Fibroblast of skin of left biceps (primary cell): ENCODE measurements around the gene LY6G6C.

ENCODE experiments used
- DNase-seq, 2 experiments: peaks; one replicate each; pipeline ENCODE4 v3.0.0-alpha.2; 2013; ENCODE audit warnings: low read depth in 2 of 2

The LY6G6C gene

GRCh38 chr6:31721351-31722020, at the start of gene LY6G6C:
Gene LY6G6C (minus strand): TSS chr6:31721746. CDS start chr6:31721679, 67 bp downstream.
- no peak for DNase-seq

GRCh38 chr6:31770860-31771259, 49.3 kb upstream of the LY6G6C start:
- DNase-seq, result no peak

GRCh38 chr6:31769684-31770371, 48.3 kb upstream of the LY6G6C start:
- DNase-seq, result no peak

GRCh38 chr6:31768363-31769257, 47.1 kb upstream of the LY6G6C start:
- DNase-seq, result no peak

DNA sequence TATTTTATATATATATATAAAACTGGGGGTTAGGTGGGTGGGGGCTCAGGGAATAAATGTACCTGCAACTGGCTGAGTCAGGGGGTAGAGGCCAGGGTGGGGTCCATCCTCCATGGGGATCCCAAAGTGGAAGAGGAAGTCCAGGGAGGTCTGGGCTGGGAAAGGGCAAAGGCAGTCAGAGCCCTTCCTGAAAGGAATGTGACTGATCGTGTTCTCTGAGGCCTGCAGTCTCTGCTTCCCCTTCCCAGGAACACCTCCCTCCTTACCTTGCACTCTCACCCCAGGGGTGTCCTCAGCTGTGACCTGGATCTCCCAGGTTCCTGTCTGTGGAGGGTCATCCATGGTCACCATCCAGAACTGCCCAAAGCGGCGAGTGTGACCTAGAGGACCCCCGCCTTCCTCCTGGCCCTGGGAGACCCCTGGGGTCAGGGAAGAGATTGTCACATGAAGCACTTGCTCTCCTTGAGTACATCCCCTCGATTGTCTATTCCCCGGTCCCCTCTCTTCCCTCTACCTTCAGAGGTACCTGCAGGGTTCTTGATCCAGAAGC, 45.6 kb upstream of the LY6G6C start:
- no peak for DNase-seq

GRCh38 chr6:31765910-31766794, 44.6 kb upstream of the LY6G6C start:
- no peak for DNase-seq

GRCh38 chr6:31765559-31765909, 44.0 kb upstream of the LY6G6C start:
- no peak for DNase-seq

GRCh38 chr6:31764198-31764597, 42.7 kb upstream of the LY6G6C start:
- DNase-seq, result no peak

GRCh38 chr6:31763619-31763940, 42.0 kb upstream of the LY6G6C start:
- peak in 1 of 2 experiments; percentile 17 for DNase-seq

GRCh38 chr6:31762878-31763618, 41.5 kb upstream of the LY6G6C start:
- no peak for DNase-seq

DNA sequence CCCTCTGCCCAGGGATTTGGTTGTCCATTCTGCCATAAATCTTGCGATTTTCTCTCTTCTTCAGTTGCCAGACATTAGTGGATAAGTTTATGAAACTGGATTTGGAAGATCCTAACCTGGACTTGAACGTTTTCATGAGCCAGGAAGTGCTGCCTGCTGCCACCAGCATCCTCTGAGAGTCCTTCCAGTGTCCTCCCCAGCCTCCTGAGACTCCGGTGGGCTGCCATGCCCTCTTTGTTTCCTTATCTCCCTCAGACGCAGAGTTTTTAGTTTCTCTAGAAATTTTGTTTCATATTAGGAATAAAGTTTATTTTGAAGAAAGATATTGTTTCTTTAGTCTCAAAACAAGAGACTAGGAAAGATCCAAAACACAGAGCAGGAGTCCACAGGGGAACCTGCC, 40.8 kb upstream of the LY6G6C start, which contains the start of gene SAPCD1:
TSS of gene SAPCD1 (plus strand) at position 301 of the 400 bp plus-strand sequence. CDS start 399 bp downstream, outside the sequence.
- no peak for DNase-seq

- no peak for DNase-seq
Measured at GRCh38 chr6:31761343-31761742, 39.8 kb upstream of the LY6G6C start.

DNA sequence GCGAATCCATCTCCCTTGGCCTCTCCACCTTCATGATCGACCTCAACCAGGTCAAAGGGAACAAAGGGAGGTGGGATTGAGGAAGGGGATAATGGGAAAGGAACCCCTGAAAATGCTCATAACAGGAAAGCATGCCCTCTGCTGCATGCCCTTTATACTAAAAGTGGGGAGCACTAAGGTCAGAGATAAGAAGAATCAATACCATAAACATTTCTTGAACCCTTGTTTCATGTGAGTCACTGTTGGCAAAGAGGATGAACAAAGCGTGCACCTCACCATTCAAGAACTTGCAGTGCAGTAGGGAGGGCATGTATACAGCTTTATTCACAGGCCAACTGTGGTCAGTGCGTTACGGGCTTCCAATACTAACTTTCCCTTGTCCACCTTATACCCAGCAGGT, 39.2 kb upstream of the LY6G6C start:
- no peak for DNase-seq

DNA sequence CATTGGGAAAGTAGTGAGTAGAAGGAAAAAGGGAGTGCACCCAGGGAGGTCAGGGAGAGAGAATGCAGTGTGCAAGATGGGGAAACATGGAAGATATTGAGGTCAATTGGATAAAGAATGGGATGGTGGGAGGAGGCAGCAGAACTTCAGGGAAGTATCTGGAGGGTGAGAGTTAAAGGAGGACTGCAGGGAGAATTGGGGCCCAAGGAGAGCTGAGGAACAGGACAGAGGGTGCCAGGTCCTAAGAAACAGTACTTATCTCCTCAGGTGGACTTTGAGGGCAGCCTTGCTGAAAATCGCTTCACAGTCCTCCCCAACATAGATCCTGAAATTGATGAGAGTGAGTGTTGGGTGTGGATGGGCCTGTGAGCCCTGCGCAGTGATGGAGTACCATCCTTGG, 36.7 kb upstream of the LY6G6C start:
- no peak for DNase-seq

GRCh38 chr6:31752739-31753319, 31.3 kb upstream of the LY6G6C start:
- DNase-seq, result no peak

DNA sequence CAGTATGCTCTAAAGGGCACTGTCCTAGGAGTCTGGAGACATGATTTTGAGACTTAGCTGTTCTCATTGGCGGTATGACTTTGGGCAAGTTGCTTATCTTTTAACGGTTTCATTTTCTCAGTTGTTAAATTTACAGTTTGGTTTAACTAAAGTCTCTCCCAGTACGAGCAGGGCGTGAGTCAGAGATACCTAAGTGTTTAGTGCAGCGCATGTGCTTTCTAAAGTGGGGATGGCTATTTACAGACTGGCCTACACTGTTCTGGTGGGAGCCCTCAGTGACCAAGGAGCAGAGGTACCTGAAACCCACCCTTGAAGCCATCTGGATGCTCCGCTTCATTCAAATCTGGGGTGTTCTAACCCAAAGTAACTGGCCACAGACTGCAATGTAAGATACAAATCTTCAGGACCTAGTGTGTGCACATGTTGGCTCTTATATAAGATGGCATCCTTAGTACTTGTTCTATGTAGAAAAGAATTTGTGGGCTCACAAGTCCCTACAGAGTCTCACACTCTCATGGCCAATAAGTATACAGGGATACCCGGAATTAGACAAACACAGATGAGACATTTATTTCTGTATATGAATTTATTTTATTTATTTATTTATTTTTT, 29.0 kb upstream of the LY6G6C start:
- no peak for DNase-seq

DNA sequence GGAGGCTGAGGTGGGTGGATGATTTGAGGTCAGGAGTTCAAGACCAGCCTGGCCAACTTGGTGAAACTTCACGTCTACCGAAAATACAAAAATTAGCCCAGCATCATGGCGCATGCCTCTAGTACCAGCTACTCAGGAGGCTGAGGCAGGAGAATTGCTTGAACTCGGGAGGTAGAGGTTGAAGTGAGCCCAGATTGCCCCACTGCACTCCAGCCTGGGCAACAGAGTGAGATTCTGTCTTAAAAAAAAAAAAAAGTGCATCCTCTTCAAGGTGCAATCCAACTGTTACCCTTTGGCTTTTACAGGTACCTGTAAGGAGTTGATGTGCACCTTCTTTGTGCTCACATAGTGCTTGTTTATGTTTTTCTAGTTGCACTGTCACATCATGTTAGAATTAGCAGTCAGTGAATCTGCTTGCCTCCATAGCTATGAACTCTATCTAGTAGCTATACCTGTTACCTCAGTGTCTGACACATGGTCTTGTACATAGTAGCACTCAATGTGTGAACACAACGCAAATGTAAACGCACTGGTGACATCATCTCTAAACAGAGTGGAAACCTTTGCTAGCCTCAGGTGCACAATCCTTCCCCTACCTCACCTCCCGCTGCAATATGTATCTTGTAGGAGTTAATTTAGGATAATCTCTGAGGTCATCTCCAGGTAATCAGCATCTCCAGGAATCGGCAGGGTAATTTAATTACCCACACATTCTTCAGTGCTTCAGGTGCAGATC, 27.9 kb upstream of the LY6G6C start:
- DNase-seq, result no peak

DNA sequence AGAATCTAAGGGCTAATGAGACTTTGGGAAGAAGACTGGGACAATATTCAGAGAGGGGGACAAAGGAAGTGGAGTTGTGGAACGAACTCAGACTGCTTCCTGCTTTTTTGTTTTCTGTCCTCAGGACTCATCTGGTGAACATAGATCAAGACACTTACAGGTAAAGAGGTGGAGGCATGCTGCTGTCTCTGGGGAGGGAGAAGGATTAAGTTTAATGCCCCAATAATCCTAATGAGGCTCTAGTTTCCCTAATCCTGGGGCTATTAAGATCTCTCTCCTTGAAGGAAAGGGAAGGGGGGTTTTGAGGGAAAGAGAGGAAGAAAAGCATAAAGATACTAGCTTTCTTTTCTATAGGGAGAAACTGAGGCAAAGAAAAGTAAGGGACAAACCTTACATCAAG, 22.9 kb upstream of the LY6G6C start:
- DNase-seq, result no peak

DNA sequence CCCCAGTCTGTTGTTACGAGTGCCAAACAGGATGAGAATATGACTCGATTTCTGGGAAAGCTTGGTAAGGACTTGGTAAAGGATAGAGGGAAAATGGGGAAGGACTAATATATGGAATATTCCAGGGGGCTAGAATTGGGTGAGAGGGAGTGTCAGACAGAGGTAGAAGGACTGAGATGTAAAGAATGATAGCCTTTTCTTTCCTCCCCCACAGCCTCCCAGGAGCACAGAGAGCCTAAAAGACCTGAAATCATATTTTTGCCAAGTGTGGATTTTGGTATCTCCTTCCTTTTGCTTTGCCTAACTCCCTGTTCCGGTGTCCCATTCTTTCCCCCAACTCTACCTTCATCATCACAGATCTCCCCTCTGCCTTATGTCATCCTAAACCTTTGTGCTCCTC, 21.3 kb upstream of the LY6G6C start:
- DNase-seq, result no peak
